HG03064 (cell line): ENCODE measurements around the gene SLC26A8.
"Not testable (repeated sequence)": the region's sequence is repeated elsewhere in the genome, so short reads cannot be mapped to it uniquely, and the experiment has no call there.

Experiments
- ATAC-seq: cut with Tn5 transposase; IDR thresholded peaks from one replicate; pipeline ENCODE4 v1.9.1; 2021; ENCODE audit warnings: low read depth; ENCODE audit not compliant: unreplicated experiment

Gene SLC26A8

GRCh38 chr6:36050947-36051710 is 26.7 kb upstream of the SLC26A8 start:
- no peak for ATAC-seq

GRCh38 chr6:36050305-36050704 is 25.9 kb upstream of the SLC26A8 start:
- ATAC-seq = no peak

- ATAC-seq = no peak
These were observed 25.1 kb upstream of the SLC26A8 start for GRCh38 chr6:36049582-36049981.

GRCh38 chr6:36042618-36043260 is 18.3 kb upstream of the SLC26A8 start:
- no peak for ATAC-seq

- ATAC-seq = no peak
These were observed 16.5 kb upstream of the SLC26A8 start for GRCh38 chr6:36040958-36041357.

GRCh38 chr6:36039112-36039511 is 14.7 kb upstream of the SLC26A8 start:
- ATAC-seq = no peak

GRCh38 chr6:36038120-36038876 is 13.9 kb upstream of the SLC26A8 start:
- ATAC-seq = no peak

- no peak for ATAC-seq
These were observed 10.8 kb upstream of the SLC26A8 start for GRCh38 chr6:36035225-36035624.

- ATAC-seq = no peak
These were observed 10.0 kb upstream of the SLC26A8 start for GRCh38 chr6:36034441-36034840.

GRCh38 chr6:36033935-36034334 is 9.5 kb upstream of the SLC26A8 start:
- ATAC-seq = no peak

GRCh38 chr6:36033144-36033543 is 8.7 kb upstream of the SLC26A8 start:
- ATAC-seq = not testable (repeated sequence)

- ATAC-seq = no peak
These were observed 7.8 kb upstream of the SLC26A8 start for GRCh38 chr6:36032261-36032660.

GRCh38 chr6:36029464-36029863 is 5.0 kb upstream of the SLC26A8 start:
- ATAC-seq = no peak

- no peak for ATAC-seq
These were observed 4.5 kb upstream of the SLC26A8 start for GRCh38 chr6:36028877-36029324.

GRCh38 chr6:36028088-36028876 is 3.8 kb upstream of the SLC26A8 start:
- ATAC-seq = peak; percentile 24

- peak; percentile 76 for ATAC-seq
These were observed 3.2 kb upstream of the SLC26A8 start, which contains the start of gene MAPK14 for GRCh38 chr6:36027501-36028087. Gene MAPK14, plus strand, starts transcription at chr6:36027808. Its CDS starts 350 bp downstream, at chr6:36028158.

GRCh38 chr6:36025932-36026327 is 1.5 kb upstream of the SLC26A8 start:
- no peak for ATAC-seq

GRCh38 chr6:36025260-36025931 is 955 bp upstream of the SLC26A8 start:
- ATAC-seq = no peak

- no peak for ATAC-seq
These were observed 4.3 kb downstream of the SLC26A8 start for GRCh38 chr6:36020154-36020553.

GRCh38 chr6:36019167-36019566 is 5.3 kb downstream of the SLC26A8 start:
- no peak for ATAC-seq
